GM12891 (cell line): ENCODE measurements around the gene ZBTB47.

ENCODE experiments used
- POLR2A ChIP-seq: IDR thresholded peaks from 2 replicates; pipeline ENCODE4 v1.6.1; 2011; ENCODE audit warnings: low read depth, low read length, control low read depth
- POLR2AphosphoS5 ChIP-seq: IDR thresholded peaks from 2 replicates; pipeline ENCODE4 v1.6.1; 2011; ENCODE audit warnings: low read depth, low read length, control low read depth
- POU2F2 ChIP-seq: IDR thresholded peaks from 2 replicates; pipeline ENCODE4 v1.6.1; 2011; ENCODE audit warnings: low read depth, mild to moderate bottlenecking, control low read depth, low read length, moderate library complexity
- SPI1 ChIP-seq: IDR thresholded peaks from 2 replicates; pipeline ENCODE4 v1.6.1; 2011; ENCODE audit warnings: low read depth, low read length, control low read depth
- TAF1 ChIP-seq: IDR thresholded peaks from 2 replicates; pipeline ENCODE4 v1.6.1; 2011; ENCODE audit warnings: low read depth, low read length, control low read depth

DNA sequence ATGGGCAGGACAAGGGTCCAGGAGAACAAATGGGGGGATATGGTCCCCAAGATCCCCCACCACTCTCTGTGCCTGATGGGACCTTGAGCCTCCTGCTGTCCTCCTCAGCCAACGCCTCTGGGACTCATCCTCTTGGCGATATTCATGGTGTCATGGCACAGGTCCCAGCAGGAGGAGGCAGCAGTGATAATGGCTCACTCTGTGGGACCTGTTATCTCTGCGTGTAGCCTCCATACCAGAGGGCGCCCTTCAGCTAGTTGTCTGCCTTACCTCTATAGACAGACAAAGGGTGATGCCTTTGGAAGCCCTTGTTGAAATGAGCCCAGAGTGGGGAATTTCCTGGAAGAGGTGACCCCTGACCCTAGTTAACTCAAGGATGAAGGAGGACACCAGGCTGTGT, 7.4 kb downstream of the ZBTB47 start:
- TF ChIP-seq POLR2AphosphoS5 (no peak), POLR2A (no peak), TAF1 (no peak), POU2F2 (no peak), SPI1 (no peak)
